Fibroblast of skin of left quadriceps (primary cell): Measurements from ENCODE around the gene TPX2.

Experiments used
- DNase-seq, 2 experiments: peaks; one replicate each; pipeline ENCODE4 v3.0.0-alpha.2; 2013; ENCODE audit warnings: low read depth in 2 of 2

The TPX2 gene

DNA sequence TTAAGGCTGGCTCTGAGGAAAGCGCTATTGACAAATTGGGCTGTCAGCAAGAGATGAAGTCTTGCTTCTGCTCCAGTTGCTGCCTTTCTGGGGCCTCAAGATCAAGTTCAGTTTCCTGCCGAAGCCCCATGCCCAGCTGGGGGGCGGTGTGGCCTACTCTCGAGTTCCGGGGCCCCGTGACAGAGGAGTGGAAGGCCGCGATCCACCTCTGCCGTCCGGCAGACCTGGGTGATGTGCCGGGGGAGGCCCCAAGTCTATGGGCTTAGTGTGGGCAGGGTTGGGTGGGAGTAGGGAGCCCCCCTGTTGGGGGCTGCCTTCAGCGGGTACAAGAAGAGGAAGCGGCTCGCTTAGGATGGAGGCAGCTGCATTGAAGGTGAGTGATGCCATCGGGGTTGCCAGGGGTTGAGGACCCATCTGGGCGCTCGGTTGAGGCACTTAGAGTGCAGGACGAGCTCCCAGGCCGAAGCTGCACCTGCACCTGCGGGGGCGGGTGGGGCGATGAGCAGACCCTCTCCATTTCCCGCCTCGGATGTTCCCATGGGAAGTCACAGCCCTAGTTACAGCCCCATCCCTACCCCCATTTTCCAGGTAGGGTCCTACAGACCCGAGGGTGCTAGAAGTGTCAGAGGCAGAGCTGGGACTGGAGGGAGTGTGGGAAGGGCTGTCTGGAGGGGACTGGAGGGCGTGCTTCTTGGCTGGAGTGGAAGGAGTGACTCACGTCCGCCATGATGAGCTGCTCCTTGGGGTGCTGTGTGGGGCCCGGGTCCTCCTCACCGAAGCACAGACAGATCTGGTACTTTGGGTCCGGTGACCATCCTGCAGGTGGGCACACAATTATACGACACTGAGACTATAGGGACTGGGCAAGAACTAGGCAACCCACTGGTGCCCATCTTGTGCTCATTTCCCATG lies 109.3 kb downstream of the TPX2 start:
- no peak for DNase-seq

- DNase-seq: no peak
These were observed 110.3 kb downstream of the TPX2 start for GRCh38 chr20:31849306-31849930.
